Measurements from ENCODE around the gene SLC12A6. TPM values are rescaled to one million over a fixed set of nuclear protein-coding genes. Genes with fewer than 3 reads are reported as not detected.
A peak's percentile ranks its signal among the peaks of the same experiment; 100 is the strongest.

The SLC12A6 gene
- total RNA-seq, 2 donors from 2014 or later = 13.8 to 18.8 TPM

- H3K9ac ChIP-seq (ENCODE audit: low read depth in 2 of 2, low read length in 2 of 2) = peak overlapping the region; percentile 64 to 92
- peak overlapping the region; percentile 100 for H3K27ac ChIP-seq
- no peak for DNase-seq
- TF ChIP-seq CTCF (IDR thresholded peaks at IDR 0.05) = no peak
- H3K4me1 ChIP-seq = peaks cover 8% of the 10 kb centered on the region
- no peaks in the 10 kb centered on the region for H3K36me3 ChIP-seq
- intact Hi-C loops (cut with DNase I) = loop anchor here (10.0 kb wide), 1 partner anchor 130 kb away; no protein-coding TSS in a partner anchor
- peak overlapping the region; percentile 76 for H3K4me3 ChIP-seq
- H3K9me3 ChIP-seq = no peaks in the 10 kb centered on the region
- no peaks in the 10 kb centered on the region for H3K27me3 ChIP-seq
Measured at GRCh38 chr15:34365091-34365825, 27.7 kb upstream of the SLC12A6 start.

GRCh38 chr15:34364041-34364440, 26.5 kb upstream of the SLC12A6 start:
- Histone ChIP-seq H3K4me1 (peaks cover 8% of the 10 kb centered on the region), H3K9ac (ENCODE audit: low read depth in 2 of 2, low read length in 2 of 2) (no peak overlapping the region), H3K9me3 (no peaks in the 10 kb centered on the region), H3K36me3 (no peaks in the 10 kb centered on the region), H3K4me3 (no peak overlapping the region), H3K27ac (no peak overlapping the region), H3K27me3 (no peaks in the 10 kb centered on the region)
- intact Hi-C loops (cut with DNase I) = loop anchor here (10.0 kb wide), 1 partner anchor 129 kb away; no protein-coding TSS in a partner anchor
- TF ChIP-seq CTCF (IDR thresholded peaks at IDR 0.05) = no peak
- DNase-seq = no peak

GRCh38 chr15:34362047-34362773, 24.6 kb upstream of the SLC12A6 start:
- peaks cover 9% of the 10 kb centered on the region for H3K36me3 ChIP-seq
- no peaks in the 10 kb centered on the region for H3K27me3 ChIP-seq
- TF ChIP-seq CTCF (IDR thresholded peaks at IDR 0.05) = no peak
- no peak overlapping the region for H3K4me3 ChIP-seq
- DNase-seq = peak; percentile 92
- peak overlapping the region; percentile 36 to 74 for H3K9ac ChIP-seq (ENCODE audit: low read depth in 2 of 2, low read length in 2 of 2)
- H3K4me1 ChIP-seq = peaks cover 8% of the 10 kb centered on the region
- H3K27ac ChIP-seq = peak overlapping the region; percentile 84
- no peaks in the 10 kb centered on the region for H3K9me3 ChIP-seq
- intact Hi-C loops (cut with DNase I) = loop anchor here (10.0 kb wide), 1 partner anchor 127 kb away; no protein-coding TSS in a partner anchor

GRCh38 chr15:34361278-34361677, 23.7 kb upstream of the SLC12A6 start:
- no peaks in the 10 kb centered on the region for H3K9me3 ChIP-seq
- peaks cover 15% of the 10 kb centered on the region for H3K36me3 ChIP-seq
- peak overlapping the region in 1 of 2 donors; percentile 21 for H3K9ac ChIP-seq (ENCODE audit: low read depth in 2 of 2, low read length in 2 of 2)
- H3K27me3 ChIP-seq = no peaks in the 10 kb centered on the region
- intact Hi-C loops (cut with DNase I) = loop anchor here (10.0 kb wide), 1 partner anchor 126 kb away; no protein-coding TSS in a partner anchor
- H3K4me1 ChIP-seq = peaks cover 8% of the 10 kb centered on the region
- no peak overlapping the region for H3K4me3 ChIP-seq
- no peak for TF ChIP-seq CTCF (IDR thresholded peaks at IDR 0.05)
- H3K27ac ChIP-seq = no peak overlapping the region
- no peak for DNase-seq

GRCh38 chr15:34360298-34360697, 22.7 kb upstream of the SLC12A6 start:
- DNase-seq = no peak
- H3K9ac ChIP-seq (ENCODE audit: low read depth in 2 of 2, low read length in 2 of 2) = no peak overlapping the region
- H3K4me1 ChIP-seq = peaks cover 5% of the 10 kb centered on the region
- no peaks in the 10 kb centered on the region for H3K27me3 ChIP-seq
- no peak overlapping the region for H3K4me3 ChIP-seq
- H3K9me3 ChIP-seq = no peaks in the 10 kb centered on the region
- intact Hi-C loops (cut with DNase I) = loop anchor here (10.0 kb wide), 1 partner anchor 125 kb away; no protein-coding TSS in a partner anchor
- peak overlapping the region; percentile 15 for H3K27ac ChIP-seq
- H3K36me3 ChIP-seq = peaks cover 15% of the 10 kb centered on the region
- no peak for TF ChIP-seq CTCF (IDR thresholded peaks at IDR 0.05)

All from colonic mucosa (tissue), 4 donors.